ENCODE data around the gene NWD2.

- TF ChIP-seq POLR2A (IDR thresholded peaks at IDR 0.05) = no peak
- no peak for TF ChIP-seq POLR2AphosphoS5 (IDR thresholded peaks at IDR 0.05)
Measured at GRCh38 chr4:37427193-37427592, 182.7 kb downstream of the NWD2 start.

All from prostate gland (tissue), 1 donor.